Uterus (tissue), 2 donors: ENCODE data around the gene MVK.

Source experiments
- CTCF ChIP-seq, 4 experiments: fragments of 200-600 bp in 2 of 4; fragments of 450-650 bp in 2 of 4; sonication (generic) in 2 of 4; IDR thresholded peaks; one replicate each; pipeline ENCODE4 v1.5.1; 2016 to 2019; ENCODE audit warnings: antibody characterized with exemption in 4 of 4, mild to moderate bottlenecking in 2 of 4, moderate library complexity in 1 of 4
- POLR2A ChIP-seq, 2 donors: fragments of 450-650 bp; IDR thresholded peaks; one replicate each; pipeline ENCODE4 v1.6.1; 2016; ENCODE audit warnings: antibody characterized with exemption in 2 of 2, mild to moderate bottlenecking in 1 of 2, moderate library complexity in 1 of 2

GRCh38 chr12:109572506-109572845 lies 1.1 kb upstream of the MVK start:
- no peak for TF ChIP-seq POLR2A (IDR thresholded peaks at IDR 0.05)
- no peak for TF ChIP-seq CTCF (IDR thresholded peaks at IDR 0.05)
